Measurements from ENCODE around the gene PTMS.

PTMS gene

DNA sequence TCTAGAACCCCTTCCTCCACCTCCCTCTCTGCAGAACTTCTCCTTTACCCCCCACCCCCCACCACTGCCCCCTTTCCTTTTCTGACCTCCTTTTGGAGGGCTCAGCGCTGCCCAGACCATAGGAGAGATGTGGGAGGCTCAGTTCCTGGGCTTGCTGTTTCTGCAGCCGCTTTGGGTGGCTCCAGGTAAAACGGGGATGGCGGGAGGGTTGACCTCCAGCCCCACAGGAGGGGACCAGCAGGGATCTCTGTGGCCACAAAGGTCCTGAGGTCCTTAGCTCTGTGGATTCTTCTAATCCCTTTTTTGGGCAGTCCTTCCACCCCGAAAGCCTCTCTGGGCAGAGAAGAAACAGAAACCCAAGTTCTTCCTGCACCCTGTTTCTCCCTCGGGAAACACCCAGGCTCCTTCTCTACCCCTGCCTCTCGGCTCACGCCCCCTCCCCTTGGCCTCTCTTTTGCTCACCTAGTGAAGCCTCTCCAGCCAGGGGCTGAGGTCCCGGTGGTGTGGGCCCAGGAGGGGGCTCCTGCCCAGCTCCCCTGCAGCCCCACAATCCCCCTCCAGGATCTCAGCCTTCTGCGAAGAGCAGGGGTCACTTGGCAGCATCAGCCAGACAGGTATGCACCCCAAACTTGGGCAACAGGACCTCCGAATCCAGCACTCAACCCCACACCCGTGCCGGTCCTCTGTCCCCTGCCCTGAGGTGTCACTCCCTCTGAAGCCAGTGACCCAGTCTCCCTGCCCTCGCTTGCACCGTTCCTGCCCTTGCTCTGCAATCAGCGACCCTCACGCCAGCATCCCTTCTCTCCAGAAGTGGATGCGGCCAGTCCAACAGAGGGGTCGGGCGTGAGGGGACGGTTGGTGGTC is 6.8 kb downstream of the PTMS start:
- no peak for DNase-seq

DNA sequence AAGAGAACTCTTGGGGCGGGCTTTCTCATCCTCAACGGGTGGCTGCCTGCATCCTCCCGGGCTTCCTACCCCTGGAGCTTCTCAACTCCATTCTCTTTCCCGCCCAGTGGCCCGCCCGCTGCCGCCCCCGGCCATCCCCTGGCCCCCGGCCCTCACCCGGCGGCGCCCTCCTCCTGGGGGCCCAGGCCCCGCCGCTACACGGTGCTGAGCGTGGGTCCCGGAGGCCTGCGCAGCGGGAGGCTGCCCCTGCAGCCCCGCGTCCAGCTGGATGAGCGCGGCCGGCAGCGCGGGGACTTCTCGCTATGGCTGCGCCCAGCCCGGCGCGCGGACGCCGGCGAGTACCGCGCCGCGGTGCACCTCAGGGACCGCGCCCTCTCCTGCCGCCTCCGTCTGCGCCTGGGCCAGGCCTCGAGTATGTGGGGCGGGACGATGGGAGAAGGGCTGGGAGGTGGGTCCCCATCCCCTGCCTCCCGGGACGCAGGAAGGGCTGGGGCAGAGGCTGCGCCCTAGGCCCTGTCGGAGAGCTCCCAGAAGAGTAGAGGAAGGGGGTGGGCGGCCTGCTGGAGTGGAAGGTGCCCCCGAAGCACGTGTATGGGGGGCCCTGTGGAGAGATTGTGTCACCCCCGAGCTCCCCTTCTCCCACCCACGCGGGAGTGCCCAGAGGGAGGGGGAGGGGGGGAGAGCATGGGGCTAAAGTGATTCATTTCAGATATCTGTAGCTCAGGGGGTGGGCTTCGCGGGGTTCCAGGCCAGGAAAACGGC is 7.6 kb downstream of the PTMS start:
- DNase-seq, result no peak

DNA sequence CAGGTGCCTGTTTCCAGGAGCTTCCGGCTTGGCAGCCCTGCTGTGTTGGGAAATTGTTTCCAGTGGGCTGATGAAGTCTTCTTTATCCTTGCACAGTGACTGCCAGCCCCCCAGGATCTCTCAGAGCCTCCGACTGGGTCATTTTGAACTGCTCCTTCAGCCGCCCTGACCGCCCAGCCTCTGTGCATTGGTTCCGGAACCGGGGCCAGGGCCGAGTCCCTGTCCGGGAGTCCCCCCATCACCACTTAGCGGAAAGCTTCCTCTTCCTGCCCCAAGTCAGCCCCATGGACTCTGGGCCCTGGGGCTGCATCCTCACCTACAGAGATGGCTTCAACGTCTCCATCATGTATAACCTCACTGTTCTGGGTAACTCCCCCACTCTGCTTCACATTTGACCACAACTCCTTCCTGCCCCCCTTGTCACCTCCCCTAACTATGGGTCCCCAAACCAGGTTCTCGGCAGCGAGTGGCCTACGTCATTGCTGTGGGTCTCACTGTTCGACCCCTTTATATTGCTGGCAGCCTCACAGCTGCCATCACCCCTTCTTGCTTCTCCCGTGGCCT is 8.4 kb downstream of the PTMS start:
- DNase-seq, result no peak

DNA sequence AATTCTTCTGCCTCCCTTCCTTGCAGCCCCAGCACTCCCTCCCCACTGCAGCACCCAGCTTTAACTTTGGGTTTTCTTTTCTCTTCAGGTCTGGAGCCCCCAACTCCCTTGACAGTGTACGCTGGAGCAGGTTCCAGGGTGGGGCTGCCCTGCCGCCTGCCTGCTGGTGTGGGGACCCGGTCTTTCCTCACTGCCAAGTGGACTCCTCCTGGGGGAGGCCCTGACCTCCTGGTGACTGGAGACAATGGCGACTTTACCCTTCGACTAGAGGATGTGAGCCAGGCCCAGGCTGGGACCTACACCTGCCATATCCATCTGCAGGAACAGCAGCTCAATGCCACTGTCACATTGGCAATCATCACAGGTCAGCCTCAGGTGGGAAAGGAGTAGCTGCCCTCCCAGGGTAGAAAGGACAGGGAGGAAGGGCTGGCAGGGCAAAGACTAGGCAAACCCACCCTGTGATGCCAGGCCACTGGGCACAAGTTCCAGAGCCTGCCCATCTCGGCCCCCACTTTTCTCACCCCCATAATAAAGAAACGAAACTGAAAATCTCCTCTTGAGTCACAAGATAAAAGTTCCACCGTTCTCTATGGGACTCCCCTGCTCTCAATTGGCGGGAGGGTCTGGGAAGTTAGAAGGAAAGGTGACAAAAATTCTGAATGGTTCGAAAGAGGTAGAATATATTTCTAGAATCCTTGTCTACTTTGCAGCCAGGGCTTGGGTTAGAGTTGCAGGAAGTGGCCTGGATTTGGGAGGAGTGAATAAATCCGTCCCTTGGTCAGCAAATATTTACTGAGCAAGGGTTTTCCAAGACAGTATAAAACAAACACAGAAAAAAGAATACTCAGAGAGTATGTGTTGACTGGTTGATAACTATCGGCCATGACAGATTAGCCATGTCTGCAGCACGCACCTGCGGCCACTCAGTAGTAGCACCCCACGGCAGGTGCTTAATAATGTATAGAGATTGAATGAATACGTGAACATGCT is 9.3 kb downstream of the PTMS start:
- DNase-seq, result no peak

DNA sequence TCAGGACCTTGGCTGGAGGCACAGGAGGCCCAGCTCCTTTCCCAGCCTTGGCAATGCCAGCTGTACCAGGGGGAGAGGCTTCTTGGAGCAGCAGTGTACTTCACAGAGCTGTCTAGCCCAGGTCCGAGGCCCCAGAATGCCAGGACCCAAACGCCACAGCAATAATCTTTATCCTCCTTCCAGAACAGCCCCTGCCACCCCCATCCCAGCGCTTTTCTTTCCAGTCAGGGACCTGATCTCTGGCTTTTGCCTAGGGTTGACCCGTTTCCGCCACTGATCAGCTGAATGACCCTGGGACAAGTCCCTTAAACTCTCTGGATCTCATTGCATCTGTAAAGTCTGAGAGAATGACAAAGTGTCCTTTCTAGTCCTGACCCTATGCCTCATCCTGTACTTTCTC is 11.2 kb downstream of the PTMS start:
- DNase-seq, result no peak

DNA sequence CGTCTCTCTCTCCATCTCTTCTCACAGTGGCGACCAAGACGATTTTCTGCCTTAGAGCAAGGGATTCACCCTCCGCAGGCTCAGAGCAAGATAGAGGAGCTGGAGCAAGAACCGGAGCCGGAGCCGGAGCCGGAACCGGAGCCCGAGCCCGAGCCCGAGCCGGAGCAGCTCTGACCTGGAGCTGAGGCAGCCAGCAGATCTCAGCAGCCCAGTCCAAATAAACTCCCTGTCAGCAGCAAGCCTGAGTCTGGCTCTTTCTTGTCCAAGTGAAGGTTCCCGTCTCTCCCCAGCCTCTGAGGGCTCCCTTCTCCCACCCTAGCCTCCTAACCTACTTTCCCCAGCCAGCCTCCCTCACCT is 12.0 kb downstream of the PTMS start:
- DNase-seq, result no peak

DNA sequence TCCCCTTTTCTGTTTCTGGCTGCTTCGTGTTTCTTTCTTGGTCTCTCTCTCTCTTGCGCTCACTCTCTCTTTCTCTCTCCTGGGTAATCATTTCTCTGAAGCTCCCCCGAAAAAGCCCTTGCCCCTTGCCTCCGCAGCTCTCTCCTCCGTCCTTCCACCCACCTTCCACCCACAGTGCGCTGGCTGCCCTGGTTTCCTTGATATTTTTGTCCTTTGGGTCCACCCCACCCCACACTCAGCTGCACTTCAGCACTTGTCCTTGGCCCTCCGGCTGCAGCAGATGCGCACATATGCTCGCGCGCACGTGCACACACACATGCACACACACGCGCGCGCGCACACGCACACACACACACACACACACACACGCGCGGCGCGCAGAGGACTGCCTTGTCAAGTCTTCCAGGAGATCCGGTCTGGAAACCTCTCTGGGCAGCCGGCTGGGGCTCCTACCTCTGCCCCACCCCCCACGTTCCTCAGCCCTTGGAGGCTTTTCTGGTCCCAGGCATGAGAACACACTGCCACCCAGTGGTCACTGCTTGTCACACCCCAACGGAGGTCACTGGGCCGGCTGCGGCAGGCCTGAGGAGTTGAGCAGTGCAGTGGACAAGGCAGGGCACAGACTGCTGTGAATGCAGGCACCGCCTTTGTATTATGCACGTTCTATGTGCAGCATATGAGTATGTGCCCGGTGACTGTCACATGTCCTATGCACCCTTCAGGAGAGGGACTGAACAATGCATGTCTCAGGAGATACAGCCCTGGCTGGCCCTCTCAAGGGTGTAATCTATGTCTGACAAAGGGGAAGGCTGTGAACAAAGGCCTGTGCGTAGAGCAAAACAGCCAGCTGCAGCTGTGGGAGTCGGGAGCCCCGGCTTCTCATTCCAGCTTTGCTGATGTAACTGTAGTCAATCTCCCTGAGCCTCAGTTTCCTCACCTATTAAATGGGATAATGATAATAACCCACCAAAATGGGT is 12.7 kb downstream of the PTMS start:
- DNase-seq, result peak; percentile 29

DNA sequence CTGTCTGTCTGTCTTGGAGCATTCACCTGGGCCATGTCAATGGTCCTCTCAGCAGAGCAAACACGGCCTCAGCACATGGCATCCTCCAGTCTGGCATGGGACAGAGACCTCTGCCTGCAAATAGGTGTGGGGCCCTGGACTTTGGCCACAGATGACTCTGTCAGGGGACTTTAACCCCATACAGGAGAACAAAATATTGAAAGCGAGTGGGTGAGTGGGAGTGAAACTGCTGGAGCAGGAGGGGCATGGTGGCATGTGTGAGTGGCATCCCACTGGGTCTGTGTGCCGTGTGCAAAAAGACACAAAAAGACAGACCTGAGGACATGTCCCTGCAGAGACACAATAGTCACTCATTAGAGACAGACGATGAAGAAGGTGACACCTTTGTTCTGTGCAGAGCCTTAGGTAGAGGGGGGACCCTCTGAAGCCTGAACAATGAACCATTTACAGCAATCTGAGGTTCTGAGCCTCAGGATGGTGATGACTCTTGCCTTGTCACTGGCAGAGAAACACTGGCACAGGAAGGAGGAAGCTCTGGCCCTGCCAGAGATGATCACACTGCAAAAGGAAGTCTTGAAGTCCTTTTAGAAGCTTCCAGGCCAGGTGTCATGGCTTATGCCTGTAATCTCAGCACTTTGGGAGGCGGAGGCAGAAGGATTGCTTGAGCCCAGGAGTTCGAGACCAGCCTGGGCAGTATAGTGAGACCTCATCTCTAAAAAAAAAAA is 13.7 kb downstream of the PTMS start:
- DNase-seq, result no peak

DNA sequence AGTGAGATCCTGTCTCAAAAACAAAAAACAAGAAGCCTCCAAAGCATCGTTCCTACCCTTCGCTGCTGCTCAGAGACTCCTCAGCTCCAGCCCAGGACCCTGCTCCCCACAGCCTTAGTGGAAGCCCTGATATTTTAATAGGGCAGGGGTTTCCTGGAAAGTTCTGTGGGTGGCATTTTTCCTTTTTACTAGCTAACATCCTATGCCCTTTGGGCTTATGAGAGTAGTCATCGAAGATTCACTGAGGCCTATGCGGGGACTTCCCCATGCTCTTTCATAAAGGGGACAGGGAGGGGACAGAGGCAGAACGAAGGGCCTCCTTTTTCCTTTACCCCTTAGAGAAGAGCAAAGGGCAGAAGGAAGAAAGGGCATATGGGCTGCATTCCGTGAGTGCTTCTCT is 14.4 kb downstream of the PTMS start:
- no peak for DNase-seq

DNA sequence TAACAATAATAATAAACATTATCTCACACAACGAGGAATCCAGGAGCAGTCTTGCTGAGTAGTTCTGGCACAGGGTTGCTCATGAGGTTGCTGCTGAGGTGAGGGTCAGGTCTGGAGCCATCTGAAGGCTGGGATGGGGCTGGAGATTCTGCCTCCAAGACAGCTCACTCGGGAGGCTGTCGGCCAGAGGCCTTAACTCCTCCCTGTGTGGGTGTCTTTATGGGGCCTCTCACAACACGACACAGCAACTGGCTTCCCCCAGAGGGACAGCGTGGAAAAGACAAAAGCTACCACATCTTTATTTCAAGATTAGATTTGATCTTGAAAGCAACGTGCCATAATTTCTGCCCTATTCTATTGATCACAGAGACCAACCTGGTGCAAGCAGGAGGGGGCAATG is 16.0 kb downstream of the PTMS start:
- no peak for DNase-seq

DNA sequence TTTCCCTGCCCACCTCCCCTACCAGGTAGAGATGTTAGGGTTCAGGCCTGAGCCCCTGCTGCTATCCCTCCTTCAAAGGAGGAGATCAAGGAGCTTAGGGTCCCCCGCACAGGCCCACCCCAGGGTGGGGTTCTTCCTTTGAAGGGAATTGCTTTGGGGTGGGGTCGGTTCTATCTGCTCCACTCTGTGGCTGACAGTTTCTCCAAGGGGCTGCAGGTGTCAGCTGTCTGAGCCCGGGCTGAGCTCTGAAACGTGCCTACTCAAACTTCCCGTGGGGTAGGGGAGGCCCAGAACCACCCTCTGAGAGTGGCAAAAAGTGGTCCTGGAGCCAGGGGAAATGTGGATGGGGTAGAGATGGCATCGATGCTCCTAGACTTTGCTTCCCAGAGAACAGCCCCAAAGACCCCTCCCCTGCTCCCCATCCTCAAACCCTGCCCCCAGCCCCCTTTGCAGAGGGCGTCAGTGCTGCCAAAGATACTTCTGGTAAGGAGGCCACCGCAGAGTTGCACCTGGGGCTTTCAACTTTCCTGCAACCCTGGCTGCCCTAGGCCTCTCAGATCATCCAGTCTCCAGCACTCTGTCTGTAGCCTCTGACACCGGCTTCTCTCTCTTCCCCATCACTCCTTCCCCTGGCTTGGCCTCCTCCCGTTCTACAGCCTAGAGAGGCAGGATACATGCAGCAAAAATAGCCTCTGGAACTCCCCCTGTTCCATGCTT is 16.8 kb downstream of the PTMS start:
- no peak for DNase-seq

DNA sequence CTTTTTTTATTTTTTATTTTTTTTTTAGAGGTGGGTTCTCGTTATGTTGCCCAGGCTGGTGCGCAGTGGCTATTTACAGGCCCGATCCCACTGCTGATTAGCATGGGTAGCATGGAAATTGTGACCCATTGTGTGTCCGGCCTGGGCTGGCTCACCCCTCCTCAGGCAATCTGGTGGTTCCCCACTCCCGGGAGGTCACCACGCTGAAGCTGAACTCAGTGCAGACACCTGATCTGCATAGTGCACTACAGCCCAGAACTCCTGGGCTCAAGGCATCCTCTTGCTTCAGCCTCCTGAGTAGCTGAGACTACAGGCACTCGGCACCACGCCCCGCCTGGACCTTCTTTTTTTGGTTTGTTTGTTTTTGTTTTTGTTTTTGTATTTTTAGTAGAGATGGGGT is 17.7 kb downstream of the PTMS start:
- DNase-seq, result no peak

DNA sequence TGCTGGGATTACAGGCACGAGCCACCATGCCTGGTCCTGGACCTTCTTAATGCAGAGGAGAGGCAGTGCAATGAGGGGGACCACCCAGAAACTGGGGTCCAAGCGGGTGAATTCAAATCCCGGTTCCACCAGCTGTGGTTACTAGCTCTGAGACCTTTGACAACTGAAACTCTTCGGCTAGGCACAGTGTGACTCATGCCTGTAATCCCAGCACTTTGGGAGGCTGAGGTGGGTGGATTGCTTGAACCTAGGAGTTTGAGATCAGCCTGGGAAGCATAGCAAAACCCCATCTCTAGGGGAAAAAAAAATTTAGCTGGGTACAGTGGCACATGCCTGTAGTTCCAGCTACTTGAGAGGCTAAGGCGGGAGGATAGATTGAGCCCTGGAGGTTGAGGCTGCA is 18.1 kb downstream of the PTMS start:
- DNase-seq, result no peak

DNA sequence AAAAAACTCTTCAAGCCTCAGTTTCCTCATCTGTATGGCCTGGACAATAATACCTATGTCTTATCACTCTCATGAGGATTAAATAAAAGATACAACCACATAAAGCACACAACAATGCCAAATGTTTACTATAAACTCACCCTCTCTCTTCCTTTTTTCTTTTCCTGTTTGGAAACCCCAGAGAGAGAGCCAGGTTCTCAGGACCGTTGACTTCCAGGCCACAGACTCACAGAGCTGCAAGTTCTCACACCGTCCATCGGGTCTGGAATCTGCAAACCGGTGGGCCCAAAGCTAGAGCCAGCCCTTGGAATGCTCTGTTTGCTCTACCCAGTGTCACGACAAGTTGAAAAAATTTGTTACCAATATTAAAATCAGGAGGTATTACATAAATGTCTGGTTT is 18.6 kb downstream of the PTMS start:
- DNase-seq, result no peak

DNA sequence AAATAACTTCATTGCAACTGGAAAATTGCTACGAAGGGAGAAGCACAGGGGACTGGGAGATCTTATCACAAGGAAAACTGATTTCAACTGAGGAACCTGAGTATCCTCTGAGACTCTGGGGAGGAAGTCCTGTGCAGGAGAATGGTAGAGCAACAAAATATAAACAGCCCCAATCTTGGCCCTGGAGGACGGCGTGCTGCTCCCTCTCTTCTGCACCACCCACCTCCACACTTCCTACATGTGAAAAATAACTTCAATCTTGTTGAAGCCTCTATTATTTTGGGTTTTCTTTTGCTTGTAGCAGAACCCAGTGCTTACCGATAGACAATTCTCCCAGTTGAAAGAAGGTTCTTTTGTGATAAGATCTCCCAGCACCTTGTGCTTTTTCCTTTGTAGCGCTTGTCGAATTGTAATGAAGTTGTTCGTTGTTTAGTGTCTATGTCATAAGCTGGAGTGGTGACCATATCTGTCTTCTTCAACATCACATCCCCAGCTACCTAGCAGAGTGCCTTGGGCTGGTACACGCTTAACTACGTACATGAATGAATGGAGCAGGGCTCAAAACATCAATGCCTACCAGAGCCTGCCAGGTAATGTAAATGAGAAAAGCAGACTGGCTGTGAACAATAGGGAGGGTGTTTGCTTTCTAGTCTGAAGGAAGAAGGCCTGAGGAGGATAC is 20.4 kb downstream of the PTMS start:
- DNase-seq, result no peak

DNA sequence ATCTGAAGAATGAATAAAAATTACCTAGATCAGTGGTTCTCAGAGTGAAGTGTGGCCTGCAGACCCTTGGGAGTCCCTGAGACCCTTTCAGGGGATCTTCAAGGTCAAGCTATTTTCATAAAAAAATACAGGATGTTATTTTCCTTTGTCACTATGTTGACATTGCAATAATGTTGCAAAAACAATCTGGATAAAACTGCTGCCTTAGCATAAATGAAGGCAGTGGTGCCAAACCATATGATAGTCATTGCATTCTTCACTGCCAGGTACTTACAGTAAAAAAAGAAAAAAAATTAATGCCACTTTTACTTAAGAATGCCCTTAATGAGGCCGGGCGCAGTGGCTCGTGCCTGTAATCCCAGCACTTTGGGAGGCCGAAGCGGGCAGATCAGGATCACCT is 21.1 kb downstream of the PTMS start:
- no peak for DNase-seq

DNA sequence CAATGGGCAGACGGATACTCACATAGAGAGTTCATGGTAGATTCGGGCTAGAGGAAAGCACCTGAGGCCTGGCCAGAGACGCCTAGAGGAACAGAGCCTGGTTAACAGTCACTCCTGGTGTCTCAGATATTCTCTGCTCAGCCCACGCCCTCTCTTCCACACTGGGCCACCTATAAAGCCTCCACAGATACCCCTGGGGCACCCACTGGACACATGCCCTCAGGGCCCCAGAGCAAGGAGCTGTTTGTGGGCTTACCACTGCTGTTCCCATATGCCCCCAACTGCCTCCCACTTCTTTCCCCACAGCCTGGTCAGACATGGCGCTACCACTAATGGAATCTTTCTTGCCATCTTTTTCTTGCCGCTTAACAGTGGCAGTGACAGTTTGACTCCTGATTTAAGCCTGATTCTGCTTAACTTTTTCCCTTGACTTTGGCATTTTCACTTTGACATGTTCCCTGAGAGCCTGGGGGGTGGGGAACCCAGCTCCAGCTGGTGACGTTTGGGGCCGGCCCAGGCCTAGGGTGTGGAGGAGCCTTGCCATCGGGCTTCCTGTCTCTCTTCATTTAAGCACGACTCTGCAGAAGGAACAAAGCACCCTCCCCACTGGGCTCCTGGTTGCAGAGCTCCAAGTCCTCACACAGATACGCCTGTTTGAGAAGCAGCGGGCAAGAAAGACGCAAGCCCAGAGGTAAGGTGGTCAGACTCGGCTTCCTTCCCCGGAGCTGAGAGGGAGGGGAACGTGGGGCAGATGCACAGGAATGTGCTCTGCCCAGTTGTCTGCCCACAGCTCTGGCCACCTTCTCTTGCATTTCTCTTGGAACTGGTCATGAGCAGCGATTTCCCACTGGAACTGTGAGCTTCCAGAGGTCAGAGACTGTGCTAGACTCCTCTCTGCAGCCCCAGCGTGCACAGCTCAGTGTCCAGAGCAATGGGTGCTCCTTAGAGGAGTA is 23.1 kb downstream of the PTMS start, which contains the start of gene CD4:
CD4 (plus strand) TSS at position 557 of the 953 bp plus-strand sequence. CDS start 10,611 bp downstream, outside the sequence.
- DNase-seq, result no peak

DNA sequence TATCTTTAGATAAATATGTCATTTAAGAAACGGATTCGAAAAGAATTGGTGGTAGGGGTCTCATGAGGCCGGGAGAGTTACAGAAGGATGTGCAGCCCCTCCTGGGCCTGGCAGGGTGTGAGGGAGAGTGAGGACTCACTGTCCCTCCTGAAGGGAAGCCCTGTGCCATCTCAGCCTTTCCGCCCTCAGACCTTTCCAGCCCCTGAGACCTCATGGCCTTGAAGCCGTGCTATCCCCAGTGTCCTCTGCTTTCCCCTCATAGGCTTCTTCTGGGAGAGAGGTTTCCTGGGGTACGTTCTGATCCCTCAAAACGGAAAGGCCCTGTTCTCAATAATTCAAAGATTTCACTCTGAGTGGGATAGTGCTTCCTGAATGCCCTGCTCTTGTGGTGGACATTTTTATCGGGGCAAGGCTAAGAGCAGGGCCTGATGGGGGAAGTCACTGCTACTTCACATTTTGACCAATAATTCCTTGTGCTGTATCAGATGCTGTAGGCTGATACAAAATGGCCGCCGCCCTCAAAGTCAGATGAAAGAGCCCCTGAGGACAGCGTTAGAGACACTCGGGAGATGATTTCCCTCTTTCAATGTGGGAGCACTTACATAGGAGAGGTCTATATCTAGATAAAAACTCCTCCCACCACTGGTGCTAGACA is 24.5 kb downstream of the PTMS start:
- no peak for DNase-seq

All from cortex of kidney (tissue), 1 donor.